Measurements from ENCODE around the gene PIAS1.
"Not testable (repeated sequence)": the region's sequence is repeated elsewhere in the genome, so short reads cannot be mapped to it uniquely, and the experiment has no call there.

PIAS1 gene

DNA sequence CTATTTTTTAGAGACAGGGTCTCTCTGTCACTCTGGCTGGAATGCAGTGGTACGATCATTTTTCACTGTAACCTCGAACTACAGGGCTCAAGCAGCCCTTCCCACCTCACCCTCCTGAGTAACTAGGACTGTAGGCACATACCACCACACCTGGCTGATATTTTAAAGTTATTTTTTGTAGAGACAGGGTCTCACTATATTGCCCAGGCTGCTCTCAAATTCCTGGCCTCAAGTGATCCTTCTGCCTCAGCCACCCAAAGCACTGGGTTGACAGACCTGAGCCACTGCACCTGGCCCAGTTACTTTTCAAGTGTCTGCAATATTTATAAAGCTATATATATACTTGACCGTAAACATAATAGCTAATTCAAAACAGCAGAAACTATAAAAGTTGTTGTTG lies 75.0 kb downstream of the PIAS1 start:
- DNase-seq: no peak

DNA sequence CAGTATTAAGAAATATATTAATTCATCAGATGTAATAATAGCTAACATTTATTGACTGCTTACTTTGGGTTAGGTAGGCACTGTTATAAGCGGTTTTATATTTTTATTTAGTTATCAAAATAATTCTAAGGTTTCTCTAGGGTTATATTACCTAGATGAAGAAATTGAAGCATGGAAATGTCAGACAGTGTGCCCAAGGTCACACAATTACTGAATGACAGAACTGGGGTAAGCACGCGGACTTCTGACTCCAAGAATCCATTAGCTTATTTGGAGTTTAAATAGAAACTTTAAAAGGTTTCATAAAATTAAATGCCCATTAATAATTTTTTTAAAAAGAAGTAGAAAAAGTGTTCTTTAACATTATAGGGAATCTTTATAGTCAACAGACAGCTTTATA lies 76.7 kb downstream of the PIAS1 start:
- DNase-seq: no peak

GRCh38 chr15:68137096-68137495 lies 83.0 kb downstream of the PIAS1 start:
- no peak for DNase-seq

DNA sequence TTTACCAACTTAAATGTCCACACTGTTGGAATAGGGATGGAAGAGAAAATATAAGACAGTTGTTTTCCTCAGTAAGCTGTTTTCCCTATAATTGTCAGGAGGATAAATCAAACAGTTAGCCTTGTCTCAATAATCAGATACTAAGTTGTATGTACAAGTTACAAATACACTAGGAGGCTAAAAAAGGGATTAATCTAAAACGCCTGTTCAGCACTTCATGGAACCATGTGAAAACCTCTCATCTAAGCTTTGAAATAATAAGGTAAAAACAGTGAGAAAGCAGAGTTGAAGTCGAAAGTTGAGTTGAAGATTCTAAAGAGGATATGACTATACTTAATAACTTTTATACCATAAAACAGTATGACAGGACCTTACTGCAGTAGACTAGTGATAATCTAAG lies 89.0 kb downstream of the PIAS1 start:
- DNase-seq: no peak

- no peak for DNase-seq
Measured at GRCh38 chr15:68143785-68144184, 89.7 kb downstream of the PIAS1 start.

DNA sequence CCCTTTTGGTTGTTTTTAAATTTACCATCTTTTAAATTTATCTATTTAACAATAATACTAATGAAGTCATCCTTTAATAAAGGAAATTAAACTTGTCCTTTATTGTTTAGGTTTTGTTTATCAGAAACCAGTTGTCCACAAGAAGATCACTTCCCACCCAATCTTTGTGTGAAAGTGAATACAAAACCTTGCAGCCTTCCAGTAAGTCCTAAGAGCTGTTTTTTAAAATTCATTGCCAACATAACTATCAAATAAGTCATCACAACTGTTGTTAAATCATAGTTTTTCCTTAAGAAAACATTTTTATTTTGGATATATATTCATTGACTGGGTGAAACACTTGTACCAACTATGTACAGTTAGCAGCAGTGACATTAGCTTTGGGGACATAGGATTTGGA lies 91.6 kb downstream of the PIAS1 start:
- no peak for DNase-seq

DNA sequence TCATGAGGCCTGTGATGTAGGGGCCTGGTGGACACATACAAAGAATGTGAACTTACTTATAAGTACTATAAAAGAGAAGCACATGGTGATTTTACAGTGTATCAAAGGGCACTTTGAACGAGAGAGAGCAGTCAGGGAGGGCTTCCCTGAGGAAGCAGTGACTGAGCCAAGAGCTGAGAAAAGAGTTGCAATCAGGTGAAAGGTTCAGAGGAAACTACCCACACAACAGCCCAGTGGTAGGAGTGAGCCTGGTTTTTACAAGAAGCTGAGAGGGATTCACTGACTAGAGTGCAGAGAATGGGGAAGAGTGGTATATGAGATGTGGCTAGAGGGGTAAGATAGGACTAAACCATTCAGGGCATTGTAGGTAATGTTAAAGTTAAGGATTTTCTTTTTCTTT lies 93.9 kb downstream of the PIAS1 start:
- DNase-seq: no peak

DNA sequence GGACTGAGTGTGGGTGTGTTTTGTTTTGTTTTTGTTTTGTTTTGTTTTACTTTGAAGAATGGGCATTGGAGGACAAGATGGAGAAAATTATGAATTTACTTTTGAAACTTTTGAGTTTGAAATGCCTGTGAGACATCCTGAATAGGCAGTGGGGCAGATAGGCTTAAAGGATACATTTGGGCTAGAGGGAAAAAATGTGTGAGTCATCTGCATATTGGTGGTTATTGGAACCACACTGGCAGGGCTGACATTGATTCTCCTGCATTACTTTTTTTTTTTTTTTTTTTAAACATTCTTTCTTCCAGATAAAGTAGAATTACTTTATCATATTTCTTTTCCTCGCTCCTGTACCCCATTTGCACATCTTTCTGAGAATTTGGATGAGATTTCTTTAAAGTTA lies 94.9 kb downstream of the PIAS1 start:
- no peak for DNase-seq

DNA sequence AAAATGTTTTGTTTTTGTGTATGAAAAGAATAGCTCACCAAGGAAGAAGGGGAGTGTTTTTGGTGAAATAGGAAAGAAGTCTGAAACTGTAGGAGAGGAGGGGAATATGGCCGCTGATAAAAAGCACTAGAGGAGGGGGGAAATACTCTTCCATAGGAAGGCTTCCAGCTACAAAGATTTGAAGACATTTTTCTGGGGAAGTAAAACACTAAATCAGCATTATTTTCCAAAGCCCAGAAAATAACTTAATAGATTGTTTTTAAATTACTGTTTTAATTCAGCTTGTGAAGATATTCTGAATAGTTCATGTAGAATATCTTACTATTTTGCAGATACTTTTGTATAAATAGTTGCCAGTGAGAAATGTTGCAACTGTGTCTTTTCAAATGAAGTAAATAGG lies 96.1 kb downstream of the PIAS1 start:
- no peak for DNase-seq

DNA sequence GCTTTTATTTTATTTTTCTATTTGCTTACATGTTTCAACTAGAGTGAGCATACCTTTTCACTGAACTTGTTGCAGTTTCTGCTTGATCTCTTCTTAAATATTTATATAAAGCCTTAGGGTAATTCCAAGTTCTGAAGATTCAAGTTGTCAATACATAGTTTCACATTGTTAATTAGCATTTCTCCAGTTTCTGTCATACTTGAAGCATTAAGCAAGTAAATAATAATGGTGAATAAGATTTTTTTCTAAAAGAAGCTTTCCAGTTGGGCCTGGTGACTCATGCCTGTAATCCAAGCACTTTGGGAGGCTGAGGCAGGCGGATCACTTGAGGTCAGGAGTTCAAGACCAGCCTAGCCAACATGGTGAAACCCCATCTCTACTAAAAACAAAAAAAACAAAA lies 97.2 kb downstream of the PIAS1 start:
- DNase-seq: no peak

GRCh38 chr15:68152342-68152741 lies 98.2 kb downstream of the PIAS1 start:
- no peak for DNase-seq

- DNase-seq: peak; percentile 20
Measured at GRCh38 chr15:68154923-68155559, 100.9 kb downstream of the PIAS1 start.

- no peak for DNase-seq
Measured at GRCh38 chr15:68157074-68157473, 103.0 kb downstream of the PIAS1 start.

DNA sequence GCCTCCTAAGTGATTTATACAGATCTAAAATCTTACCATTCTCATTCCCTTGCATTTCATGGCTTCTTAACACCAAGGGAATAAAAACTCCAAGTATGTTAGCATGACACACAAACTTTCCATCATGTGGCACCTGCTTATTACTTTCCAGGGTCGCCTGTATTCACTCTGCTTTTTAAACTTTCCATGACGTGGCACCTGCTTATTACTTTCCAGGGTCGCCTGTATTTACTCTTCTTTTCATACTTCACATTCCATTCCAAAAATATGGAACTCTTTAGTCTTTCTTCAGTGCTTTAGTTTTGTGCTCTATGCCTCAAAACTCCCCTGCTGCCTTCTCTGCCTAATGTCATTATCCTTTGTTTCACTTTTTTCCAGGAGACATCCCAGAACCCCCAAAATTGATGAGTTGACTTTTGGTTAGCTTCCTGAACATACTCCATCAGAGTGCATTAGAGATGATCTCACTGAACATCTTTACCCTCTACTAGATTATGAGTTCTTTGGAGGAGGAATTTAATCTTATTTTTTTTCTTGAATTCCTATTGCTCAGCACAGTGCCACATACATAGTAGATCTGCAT lies 104.0 kb downstream of the PIAS1 start:
- DNase-seq: no peak

- DNase-seq: no peak
Measured at GRCh38 chr15:68163191-68163590, 109.1 kb downstream of the PIAS1 start.

DNA sequence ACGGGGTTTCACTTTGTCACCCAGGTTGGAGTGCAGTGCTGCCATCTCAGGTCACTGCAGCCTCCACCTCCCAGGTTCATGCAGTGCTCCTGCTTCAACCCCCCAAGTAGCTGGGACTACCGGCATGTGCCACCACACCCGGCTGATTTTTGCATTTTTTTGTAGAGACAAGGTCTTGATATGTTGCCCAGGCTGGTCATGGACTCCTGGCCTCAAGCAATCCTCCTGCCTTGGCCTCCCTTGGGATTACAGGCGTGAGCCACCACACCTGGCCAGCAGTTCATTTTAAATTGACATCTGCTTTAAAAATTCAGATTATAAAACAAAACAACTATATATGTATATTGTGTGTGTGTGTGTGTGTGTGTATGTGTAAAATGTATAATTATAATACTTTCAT lies 112.7 kb downstream of the PIAS1 start:
- no peak for DNase-seq

GRCh38 chr15:68172037-68172436 lies 117.9 kb downstream of the PIAS1 start:
- DNase-seq: not testable (repeated sequence)

GRCh38 chr15:68173119-68173518 lies 119.0 kb downstream of the PIAS1 start:
- no peak for DNase-seq

- DNase-seq: no peak
Measured at GRCh38 chr15:68175526-68175925, 121.4 kb downstream of the PIAS1 start.

DNA sequence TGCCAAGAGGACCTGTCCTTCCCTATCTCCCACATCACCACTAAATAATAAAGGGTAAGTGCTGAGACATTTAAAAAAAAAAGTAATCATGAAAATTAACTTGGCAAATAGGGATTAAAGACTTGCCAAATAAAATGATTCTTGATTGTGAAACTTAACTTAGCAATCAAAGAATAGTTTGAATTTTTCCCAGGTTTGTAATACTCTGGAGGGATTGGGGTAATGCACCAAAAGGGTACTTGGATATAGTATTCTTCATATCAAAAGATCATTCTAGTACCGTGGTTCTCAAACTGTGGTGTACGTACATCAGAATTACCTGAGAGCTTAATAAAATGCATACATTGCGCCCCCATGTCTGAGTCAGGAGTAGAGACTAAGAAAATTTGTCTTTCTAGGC lies 122.5 kb downstream of the PIAS1 start:
- DNase-seq: no peak

DNA sequence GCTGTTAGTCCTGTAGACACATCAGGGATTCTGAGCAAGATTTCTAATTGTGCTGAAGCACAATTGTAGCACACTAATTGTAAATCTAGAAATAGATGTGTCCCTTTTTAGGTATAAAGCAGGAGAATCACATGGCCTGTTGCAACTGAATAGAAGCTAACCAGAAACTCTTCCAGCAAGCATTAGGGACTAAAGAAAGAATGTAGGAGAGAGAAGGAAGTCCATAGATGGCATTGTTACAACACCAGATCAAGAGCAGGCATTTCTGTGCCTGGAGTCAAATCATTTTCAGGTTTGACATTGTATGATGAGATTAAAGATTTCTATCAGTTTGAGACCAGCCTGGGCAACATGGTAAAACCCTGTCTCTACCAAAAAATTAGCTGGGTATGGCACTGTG lies 123.6 kb downstream of the PIAS1 start:
- no peak for DNase-seq

- no peak for DNase-seq
Measured at GRCh38 chr15:68183616-68184315, 129.7 kb downstream of the PIAS1 start.

- DNase-seq: no peak
Measured at GRCh38 chr15:68184616-68185480, 130.7 kb downstream of the PIAS1 start.
